Immature natural killer cell (primary cell): ENCODE results near the gene BSN. TPM values are rescaled to one million over a fixed set of nuclear protein-coding genes. Genes with fewer than 3 reads are reported as not detected.

Experiments
- DNase-seq, 3 donors: peaks; one replicate each; pipeline ENCODE4 v3.0.0; 2022; ENCODE audit warnings: mixed read lengths in 1 of 3
- H3K27ac Mint-ChIP-seq, 6 donors: one replicate each; pipeline ENCODE4 v1.8.0; 2020; ENCODE audit warnings: mixed read lengths in 6 of 6, mild to moderate bottlenecking in 5 of 6, inconsistent platforms in 4 of 6, moderate library complexity in 3 of 6
- H3K27me3 Mint-ChIP-seq, 3 donors: one replicate each; pipeline ENCODE4 v1.8.0; 2020 to 2021; ENCODE audit warnings: low read depth in 3 of 3, mild to moderate bottlenecking in 3 of 3, mixed read lengths in 3 of 3, moderate library complexity in 3 of 3, inconsistent platforms in 1 of 3
- H3K36me3 Mint-ChIP-seq, 3 donors: one replicate each; pipeline ENCODE4 v1.8.0; 2020; ENCODE audit warnings: mixed read lengths in 3 of 3, inconsistent platforms in 2 of 3, mild to moderate bottlenecking in 2 of 3
- H3K4me1 Mint-ChIP-seq, 2 donors: one replicate each; pipeline ENCODE4 v1.8.0; 2020; ENCODE audit warnings: inconsistent platforms in 2 of 2, mild to moderate bottlenecking in 2 of 2, mixed read lengths in 2 of 2, moderate library complexity in 1 of 2
- H3K4me3 Mint-ChIP-seq, 5 donors: one replicate each; pipeline ENCODE4 v1.8.0; 2020; ENCODE audit warnings: mild to moderate bottlenecking in 5 of 5, mixed read lengths in 5 of 5, inconsistent platforms in 3 of 5, moderate library complexity in 3 of 5
- H3K9me3 Mint-ChIP-seq, 6 donors: one replicate each; pipeline ENCODE4 v1.8.0; 2020; ENCODE audit warnings: mild to moderate bottlenecking in 6 of 6, mixed read lengths in 6 of 6, inconsistent platforms in 4 of 6, moderate library complexity in 3 of 6
- polyA plus RNA-seq, 3 donors: library from polyadenylated mRNA; unstranded; fragments of 300-500 nt; fragmentation: Illumina TruSeq; gene quantifications; one replicate each; pipeline ENCODE4 v1.2.3, GENCODE V29; 2021

The BSN gene
- polyA plus RNA-seq, 3 donors from 2014 or later, result 0.42 TPM; not detected in 2

DNA sequence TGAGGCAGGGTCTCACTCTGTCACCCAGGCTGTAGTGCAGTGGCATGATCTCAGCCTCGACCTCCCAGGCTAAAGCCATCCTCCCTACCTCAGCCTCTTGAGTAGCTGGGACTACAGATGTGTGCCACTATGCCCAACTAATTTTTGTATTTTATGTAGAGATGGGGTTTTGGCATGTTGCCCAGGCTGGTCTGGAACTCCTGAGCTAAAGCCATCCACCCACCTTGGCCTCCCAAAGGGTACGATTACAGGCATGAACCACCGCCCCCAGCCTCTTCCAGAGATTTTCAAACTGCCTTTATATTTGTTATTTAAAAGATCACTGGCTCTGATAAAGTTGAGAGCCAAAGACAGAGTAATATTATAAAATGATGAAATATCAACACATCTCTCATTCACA is 37.3 kb downstream of the BSN start:
- no peaks in the 10 kb centered on the region for H3K36me3 Mint-ChIP-seq
- H3K27ac Mint-ChIP-seq, result no peak overlapping the region
- no peak for DNase-seq
- H3K4me1 Mint-ChIP-seq, result no peaks in the 10 kb centered on the region
- peaks cover 2 to 6% (median 5%) of the 10 kb centered on the region in 3 donors for H3K27me3 Mint-ChIP-seq
- H3K9me3 Mint-ChIP-seq, result no peaks in the 10 kb centered on the region
- H3K4me3 Mint-ChIP-seq, result no peak overlapping the region

DNA sequence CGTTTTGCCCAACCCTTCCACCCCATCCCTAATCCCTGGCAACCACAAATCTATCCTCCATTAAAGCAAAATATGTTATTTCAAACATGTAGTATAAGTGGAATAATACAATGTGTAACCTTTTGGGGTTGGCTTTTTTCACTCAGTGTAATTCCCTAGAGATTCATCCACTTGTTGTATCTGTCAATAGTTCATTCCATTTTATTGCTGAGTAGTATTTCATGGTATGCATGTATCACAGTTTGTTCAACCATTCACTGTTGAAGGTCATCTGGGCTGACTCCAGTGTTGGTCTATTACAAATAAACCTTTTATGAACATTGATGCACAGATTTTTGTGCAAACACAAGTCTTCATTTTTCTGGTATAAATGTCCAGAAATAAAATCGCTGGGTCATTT is 38.8 kb downstream of the BSN start:
- Mint-ChIP-seq H3K27me3 (peaks cover under 1 to 3% (median 2%) of the 10 kb centered on the region in 3 donors), H3K27ac (no peak overlapping the region), H3K36me3 (no peaks in the 10 kb centered on the region), H3K4me3 (no peak overlapping the region), H3K9me3 (no peaks in the 10 kb centered on the region), H3K4me1 (no peaks in the 10 kb centered on the region)
- DNase-seq, result no peak

DNA sequence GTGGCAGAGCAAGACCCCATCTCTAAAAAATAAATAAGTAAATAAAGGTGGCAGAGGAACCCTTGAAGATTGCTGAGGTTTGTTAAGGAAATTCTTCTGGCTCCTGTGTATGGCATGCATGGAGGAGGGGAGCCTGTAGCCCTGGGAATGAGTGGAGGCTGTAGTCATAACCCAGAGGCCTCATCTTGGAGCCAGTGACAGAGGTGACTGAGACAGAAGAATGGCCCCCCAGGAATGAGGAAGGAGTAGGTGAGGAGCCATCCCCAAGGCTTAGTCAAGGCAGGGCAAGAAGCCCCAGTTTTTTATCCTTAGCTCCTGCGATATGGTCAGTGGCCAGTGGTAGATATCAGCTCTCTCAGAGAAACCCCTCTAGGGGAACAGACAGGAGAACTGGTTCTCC is 46.5 kb downstream of the BSN start:
- Mint-ChIP-seq H3K27ac (no peak overlapping the region), H3K9me3 (no peaks in the 10 kb centered on the region), H3K36me3 (no peaks in the 10 kb centered on the region), H3K4me1 (peaks cover 14 to 19% of the 10 kb centered on the region in 2 donors), H3K27me3 (peaks cover 0 to 2% (median 0%) of the 10 kb centered on the region in 3 donors), H3K4me3 (no peak overlapping the region)
- DNase-seq, result no peak

DNA sequence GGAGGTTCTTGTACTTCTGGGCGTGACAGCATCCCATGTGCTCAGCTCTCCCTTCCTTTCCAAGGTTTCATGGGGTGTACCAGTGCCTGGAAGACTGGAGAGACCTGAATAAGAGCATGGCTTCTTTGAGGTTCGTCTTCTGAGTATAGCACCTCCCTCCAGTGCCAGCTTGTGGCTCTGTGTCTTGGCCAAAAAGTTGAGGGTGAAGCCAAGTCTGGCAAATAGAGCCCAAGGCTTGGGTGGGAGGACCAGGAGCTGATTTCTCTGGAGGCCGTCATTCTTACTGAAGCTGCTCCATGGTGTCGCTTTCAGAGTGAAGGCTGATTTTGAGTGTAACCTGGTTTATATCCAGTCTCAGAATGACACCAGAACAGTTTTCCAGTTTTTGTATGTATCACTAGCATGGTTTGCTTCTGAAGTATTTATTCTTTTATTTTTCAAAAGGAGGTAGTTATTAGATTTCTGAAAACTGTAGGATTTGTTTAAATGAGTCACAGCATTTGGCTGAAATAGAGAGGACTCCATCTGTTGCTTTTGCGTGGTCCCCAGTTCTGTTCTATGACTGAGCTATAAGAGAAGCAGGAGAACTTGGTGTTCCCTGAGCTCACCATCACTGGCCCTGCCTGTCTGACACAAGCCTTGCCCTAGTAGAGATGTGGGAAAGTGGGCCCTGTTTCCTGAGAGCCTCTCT is 47.2 kb downstream of the BSN start:
- no peak for DNase-seq
- Mint-ChIP-seq H3K4me3 (no peak overlapping the region), H3K36me3 (no peaks in the 10 kb centered on the region), H3K9me3 (no peaks in the 10 kb centered on the region), H3K4me1 (peaks cover 14 to 19% of the 10 kb centered on the region in 2 donors), H3K27ac (no peak overlapping the region), H3K27me3 (peaks cover 0 to 2% (median 0%) of the 10 kb centered on the region in 3 donors)

DNA sequence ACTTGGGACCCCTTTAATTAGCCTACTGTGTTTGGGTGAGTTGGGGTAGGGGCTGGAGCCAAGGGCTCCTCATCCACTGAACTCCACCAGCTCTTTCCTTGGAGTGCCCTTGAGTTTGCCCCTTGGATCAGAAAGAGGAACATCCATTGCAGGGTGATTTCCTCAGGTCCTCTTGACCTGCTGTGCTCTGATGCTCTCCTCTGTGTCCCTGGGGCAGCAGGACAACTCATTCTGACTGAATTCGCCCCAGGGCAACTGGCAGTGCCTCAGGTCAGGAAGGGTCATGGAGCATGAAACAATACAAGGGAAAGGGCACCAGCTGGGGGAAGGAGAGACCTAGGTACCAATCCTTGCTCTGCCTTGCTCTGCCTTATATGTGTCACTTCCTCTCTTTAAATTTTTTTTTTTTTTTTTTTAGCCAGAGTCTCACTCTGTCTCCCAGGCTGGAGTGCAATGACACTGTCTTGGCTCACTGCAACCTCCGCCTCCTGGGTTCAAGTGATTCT is 47.8 kb downstream of the BSN start:
- Mint-ChIP-seq H3K9me3 (no peaks in the 10 kb centered on the region), H3K36me3 (no peaks in the 10 kb centered on the region), H3K27ac (no peak overlapping the region)

DNA sequence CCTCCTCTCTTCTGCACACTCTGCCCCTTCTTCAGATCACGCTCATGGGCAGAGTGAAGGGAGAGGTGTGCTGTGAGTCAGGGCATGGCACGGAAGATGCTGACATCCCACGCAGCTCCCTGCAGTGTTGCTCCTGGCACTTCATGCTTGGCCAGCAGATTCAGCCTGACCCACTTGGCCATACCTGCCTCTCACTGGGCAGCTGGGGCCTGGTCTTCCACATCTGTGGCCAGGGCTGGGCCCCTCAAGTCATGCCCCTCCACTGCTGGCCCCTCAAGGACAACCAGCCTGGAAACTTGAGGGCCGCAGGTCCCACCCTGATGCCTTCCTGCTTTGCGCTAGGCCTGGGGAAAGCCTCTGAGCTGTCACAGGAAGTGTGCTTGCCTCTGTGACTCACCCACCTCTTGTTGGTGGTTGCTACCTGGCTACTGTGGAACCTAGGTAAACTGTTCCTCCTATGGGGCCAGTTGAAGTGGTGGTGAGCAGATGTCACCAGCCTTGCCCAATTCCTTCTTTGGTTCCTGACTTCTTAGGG is 48.7 kb downstream of the BSN start:
- Mint-ChIP-seq H3K27ac (peak overlapping the region in 5 of 6 donors; percentile 1 to 80 (median 49)), H3K4me3 (no peak overlapping the region), H3K27me3 (peaks cover 0 to 2% (median 0%) of the 10 kb centered on the region in 3 donors), H3K4me1 (peaks cover 14 to 19% of the 10 kb centered on the region in 2 donors), H3K9me3 (peaks cover 0 to 3% (median 0%) of the 10 kb centered on the region in 6 donors), H3K36me3 (no peaks in the 10 kb centered on the region)
- DNase-seq, result peak in 2 of 3 donors; percentile 2 to 10

More for the DNA sequence above, 47.8 kb downstream of the BSN start:
- Mint-ChIP-seq H3K27me3 (peaks cover 0 to 2% (median 0%) of the 10 kb centered on the region in 3 donors), H3K4me3 (no peak overlapping the region), H3K4me1 (peaks cover 14 to 19% of the 10 kb centered on the region in 2 donors)
- no peak for DNase-seq

DNA sequence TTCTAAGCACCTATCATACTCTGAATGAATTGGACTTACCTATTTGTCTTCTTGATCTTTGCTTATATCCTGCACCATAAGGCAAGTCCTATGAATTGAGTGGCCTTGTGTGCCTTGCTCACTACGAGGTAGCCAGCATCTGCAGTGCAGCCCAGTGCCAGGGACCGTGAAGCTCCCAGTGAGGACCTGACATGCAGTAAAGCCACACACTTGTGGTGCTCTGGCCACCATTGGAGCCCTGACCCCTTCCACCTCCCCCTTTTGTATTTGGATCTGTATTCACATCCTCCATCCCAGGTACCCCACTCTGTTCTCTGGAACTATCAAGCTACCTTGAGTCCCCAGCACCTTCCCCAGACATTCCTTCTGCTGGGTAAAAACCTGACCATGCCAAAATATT is 52.1 kb downstream of the BSN start:
- Mint-ChIP-seq H3K27me3 (peaks cover 0 to 2% (median 0%) of the 10 kb centered on the region in 3 donors), H3K27ac (no peak overlapping the region), H3K4me3 (no peak overlapping the region), H3K4me1 (peaks cover 14 to 19% of the 10 kb centered on the region in 2 donors), H3K9me3 (peaks cover 0 to 3% (median 0%) of the 10 kb centered on the region in 6 donors), H3K36me3 (no peaks in the 10 kb centered on the region)
- DNase-seq, result no peak

DNA sequence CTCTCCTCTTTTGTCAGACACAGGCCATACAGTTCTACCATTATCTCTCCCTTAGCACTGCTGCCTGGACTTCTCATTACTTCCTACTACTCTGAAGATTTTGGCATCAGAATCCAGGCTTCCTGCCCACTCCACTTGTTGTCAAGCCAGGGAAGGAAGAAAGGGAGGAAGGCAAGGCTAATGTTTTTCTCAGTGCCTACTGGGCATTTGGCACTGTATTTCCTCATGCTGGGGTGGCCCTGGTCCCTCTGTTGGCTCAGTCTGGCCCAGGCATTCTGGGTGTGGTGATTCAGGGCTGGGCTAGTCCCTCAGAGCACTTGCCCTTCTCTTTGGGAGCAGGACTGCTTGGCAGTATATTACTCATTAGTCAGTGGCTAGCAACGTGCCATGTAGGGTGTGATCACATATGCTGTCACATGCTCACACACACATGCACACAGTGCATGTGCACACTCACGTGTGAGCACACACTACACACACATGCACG is 52.9 kb downstream of the BSN start:
- H3K9me3 Mint-ChIP-seq, result peaks cover 0 to 3% (median 0%) of the 10 kb centered on the region in 6 donors
- no peak overlapping the region for H3K4me3 Mint-ChIP-seq
- H3K27ac Mint-ChIP-seq, result no peak overlapping the region
- peaks cover 0 to 2% (median 0%) of the 10 kb centered on the region in 3 donors for H3K27me3 Mint-ChIP-seq
- peaks cover 14 to 19% of the 10 kb centered on the region in 2 donors for H3K4me1 Mint-ChIP-seq
- no peak for DNase-seq
- H3K36me3 Mint-ChIP-seq, result no peaks in the 10 kb centered on the region

DNA sequence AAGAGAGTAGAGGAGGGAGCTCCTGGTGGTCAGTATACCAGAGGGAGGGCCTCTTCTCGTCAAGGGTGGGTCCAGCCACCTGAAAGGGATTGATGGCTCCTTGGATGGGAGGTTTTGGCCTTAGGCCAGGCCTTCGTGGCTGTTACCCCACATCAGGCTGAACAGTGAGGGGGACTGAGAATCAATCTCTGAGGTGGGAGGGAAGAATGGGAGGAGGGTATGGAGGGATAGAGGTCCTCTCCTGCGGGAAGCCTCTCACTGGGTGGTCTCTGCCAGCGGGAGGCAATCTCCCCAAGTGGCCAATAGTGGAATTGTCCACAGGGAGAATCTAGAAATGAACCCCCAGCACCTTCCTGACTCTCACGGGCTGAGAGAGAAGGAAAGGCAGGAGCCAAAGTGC is 53.5 kb downstream of the BSN start:
- Mint-ChIP-seq H3K4me3 (no peak overlapping the region), H3K36me3 (peaks cover 0 to 4% (median 0%) of the 10 kb centered on the region in 3 donors), H3K27ac (no peak overlapping the region), H3K4me1 (peaks cover 11 to 17% of the 10 kb centered on the region in 2 donors), H3K27me3 (peaks cover 0 to 2% (median 2%) of the 10 kb centered on the region in 3 donors), H3K9me3 (peaks cover 0 to 3% (median 0%) of the 10 kb centered on the region in 6 donors)
- no peak for DNase-seq

DNA sequence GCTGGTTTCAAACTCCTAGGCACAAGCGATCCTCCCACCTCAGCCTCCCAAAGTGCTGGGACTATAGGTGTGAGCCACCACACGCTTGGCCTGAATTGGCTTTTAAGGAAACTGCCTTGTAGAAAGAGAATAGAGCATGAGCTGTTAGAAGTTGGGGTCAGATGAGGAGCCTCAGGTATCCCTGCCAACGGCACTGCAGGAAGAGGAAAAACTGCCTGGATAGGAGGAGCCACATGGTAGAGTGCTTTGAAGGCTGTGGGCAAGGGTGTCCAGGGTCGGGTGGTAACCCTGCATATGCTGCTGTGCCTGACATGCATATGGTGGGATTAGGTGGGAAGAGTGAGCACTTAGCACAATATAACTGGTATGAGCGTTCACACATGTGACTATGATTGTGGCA is 55.0 kb downstream of the BSN start:
- Mint-ChIP-seq H3K36me3 (peaks cover 0 to 4% (median 0%) of the 10 kb centered on the region in 3 donors), H3K4me1 (peaks cover 0 to 2% of the 10 kb centered on the region in 2 donors), H3K4me3 (no peak overlapping the region), H3K9me3 (peaks cover 0 to 3% (median 0%) of the 10 kb centered on the region in 6 donors), H3K27me3 (peaks cover 0 to 2% (median 2%) of the 10 kb centered on the region in 3 donors), H3K27ac (no peak overlapping the region)
- DNase-seq, result no peak

DNA sequence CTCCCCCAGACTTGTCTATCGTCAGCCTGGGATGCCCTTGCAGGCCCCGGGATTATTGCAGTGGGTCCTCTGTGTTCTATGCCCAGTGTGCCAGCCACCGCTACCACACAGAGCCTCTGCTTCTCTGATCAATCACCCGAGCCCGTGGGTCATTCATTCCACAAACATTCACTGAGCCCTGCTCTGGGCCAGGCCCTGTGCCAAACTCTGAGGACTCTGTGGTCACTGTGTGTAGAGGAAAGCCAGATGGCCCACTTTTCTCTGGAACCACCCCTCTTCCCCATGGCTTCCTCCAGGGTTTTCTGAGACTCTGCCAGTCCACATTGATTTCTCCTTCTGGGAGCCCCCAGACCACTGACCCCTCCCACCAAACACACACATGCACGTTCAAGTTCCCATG is 55.5 kb downstream of the BSN start:
- Mint-ChIP-seq H3K9me3 (peaks cover 0 to 3% (median 0%) of the 10 kb centered on the region in 6 donors), H3K4me1 (no peaks in the 10 kb centered on the region), H3K4me3 (no peak overlapping the region), H3K36me3 (peaks cover 0 to 4% (median 0%) of the 10 kb centered on the region in 3 donors), H3K27me3 (peaks cover 0 to 2% (median 2%) of the 10 kb centered on the region in 3 donors), H3K27ac (peak overlapping the region in 1 of 6 donors; percentile 40)
- DNase-seq, result no peak

DNA sequence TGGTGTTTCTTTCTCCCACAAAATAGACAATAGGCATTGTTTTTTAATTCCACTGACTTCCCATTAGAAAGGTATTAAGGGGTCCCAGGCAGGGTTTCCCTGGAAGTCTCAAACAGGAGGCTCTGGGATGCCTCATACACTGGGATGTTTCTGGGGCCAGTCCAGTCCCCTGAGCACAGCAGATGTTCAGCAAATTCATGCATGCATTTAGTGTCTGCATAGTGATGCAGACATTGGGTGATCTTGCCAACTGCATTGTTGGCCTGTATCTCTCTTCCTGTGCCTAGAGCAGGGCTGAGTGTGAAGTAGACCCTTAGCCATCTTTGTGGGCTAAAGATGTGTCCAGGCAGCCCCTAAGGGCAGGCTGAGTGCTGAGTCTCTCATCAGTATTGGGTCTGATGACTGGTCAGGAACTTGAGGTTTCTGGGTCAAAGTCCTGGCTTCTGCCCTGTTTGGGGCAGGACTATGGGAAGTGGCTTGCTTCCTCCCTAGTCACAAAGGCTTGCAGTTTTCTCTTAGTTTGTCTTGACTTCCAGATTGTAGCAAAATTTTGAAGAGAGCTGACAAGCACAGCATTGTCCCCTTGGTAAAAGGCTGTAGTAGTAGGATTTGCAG is 56.5 kb downstream of the BSN start:
- H3K4me3 Mint-ChIP-seq, result no peak overlapping the region
- H3K36me3 Mint-ChIP-seq, result peaks cover 0 to 4% (median 0%) of the 10 kb centered on the region in 3 donors
- no peak overlapping the region for H3K27ac Mint-ChIP-seq
- H3K9me3 Mint-ChIP-seq, result peaks cover 0 to 3% (median 0%) of the 10 kb centered on the region in 6 donors
- H3K4me1 Mint-ChIP-seq, result no peaks in the 10 kb centered on the region
- no peak for DNase-seq
- peaks cover 0 to 2% (median 2%) of the 10 kb centered on the region in 3 donors for H3K27me3 Mint-ChIP-seq

DNA sequence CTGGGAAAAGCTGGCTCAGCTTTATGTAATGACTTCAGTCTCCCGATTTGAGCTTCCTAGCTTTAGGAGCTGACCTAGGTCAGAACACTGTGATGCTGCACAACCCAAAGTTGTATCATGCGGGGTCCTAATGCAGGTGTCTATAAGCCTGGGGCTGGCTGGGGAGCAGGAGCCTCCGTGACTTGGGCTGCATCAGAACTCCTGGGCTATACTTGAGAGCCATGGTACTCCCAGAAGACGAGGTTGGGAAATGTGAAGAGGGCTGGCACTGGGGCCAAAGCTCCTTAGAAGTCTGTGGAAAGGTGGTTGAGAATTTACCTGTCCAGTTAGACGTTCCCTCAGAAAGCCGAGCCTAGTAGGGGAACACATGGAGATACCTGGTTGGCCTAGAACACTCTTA is 57.0 kb downstream of the BSN start:
- Mint-ChIP-seq H3K4me1 (no peaks in the 10 kb centered on the region), H3K9me3 (peaks cover 0 to 3% (median 0%) of the 10 kb centered on the region in 6 donors), H3K27ac (no peak overlapping the region), H3K36me3 (peaks cover 0 to 4% (median 0%) of the 10 kb centered on the region in 3 donors), H3K4me3 (no peak overlapping the region), H3K27me3 (peaks cover 0 to 2% (median 2%) of the 10 kb centered on the region in 3 donors)
- no peak for DNase-seq

DNA sequence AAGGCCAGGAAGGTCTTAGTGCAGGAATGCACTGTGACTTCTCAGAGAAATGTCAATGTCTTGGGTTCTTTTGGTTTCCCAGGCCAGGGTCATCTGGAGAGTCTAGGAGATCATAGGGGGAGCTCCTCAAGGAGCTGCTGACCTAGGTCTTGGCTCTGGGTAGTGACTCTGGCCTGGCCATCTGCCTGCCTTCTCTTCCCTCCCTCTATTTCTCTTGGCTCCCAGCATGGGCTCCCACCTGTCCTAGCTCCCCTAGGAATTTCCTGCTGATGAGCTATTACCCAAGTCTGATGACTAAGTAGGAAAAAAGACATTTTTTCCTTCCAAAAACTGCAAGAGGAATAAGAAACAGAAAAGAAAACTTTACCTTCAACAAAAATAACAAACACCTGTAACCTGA is 57.4 kb downstream of the BSN start:
- peaks cover 0 to 4% (median 0%) of the 10 kb centered on the region in 3 donors for H3K36me3 Mint-ChIP-seq
- H3K9me3 Mint-ChIP-seq, result peaks cover 0 to 3% (median 0%) of the 10 kb centered on the region in 6 donors
- peaks cover 1 to 2% (median 2%) of the 10 kb centered on the region in 3 donors for H3K27me3 Mint-ChIP-seq
- peak overlapping the region in 1 of 6 donors; percentile 28 for H3K27ac Mint-ChIP-seq
- no peaks in the 10 kb centered on the region for H3K4me1 Mint-ChIP-seq
- H3K4me3 Mint-ChIP-seq, result no peak overlapping the region
- no peak for DNase-seq
